BLaER1 treated with 17β-estradiol and CSF1 and Interleukin-3, amounts not matched to agents 10 nM and 100 nM (cell line): ENCODE measurements around the gene IL17REL.

Experiments used
- H3K27ac ChIP-seq, 11 experiments: shearing (Covaris generic); formaldehyde crosslinking; 2 replicates each; pipeline ENCODE4 v1.8.1; 2022
- H3K27me3 ChIP-seq, 11 experiments: shearing (Covaris generic); formaldehyde crosslinking; 2 replicates each; pipeline ENCODE4 v1.8.1; 2022
- H3K36me3 ChIP-seq, 11 experiments: shearing (Covaris generic); formaldehyde crosslinking; 2 replicates each; pipeline ENCODE4 v1.8.1; 2022
- H3K4me1 ChIP-seq, 10 experiments: shearing (Covaris generic); formaldehyde crosslinking; 2 replicates each; pipeline ENCODE4 v1.8.1; 2022
- H3K4me2 ChIP-seq, 11 experiments: shearing (Covaris generic); formaldehyde crosslinking; 2 replicates each; pipeline ENCODE4 v1.8.1; 2022
- H3K4me3 ChIP-seq, 10 experiments: shearing (Covaris generic); formaldehyde crosslinking; 2 replicates each; pipeline ENCODE4 v1.8.1; 2022
- H3K9ac ChIP-seq, 11 experiments: shearing (Covaris generic); formaldehyde crosslinking; 2 replicates each; pipeline ENCODE4 v1.8.1; 2022
- H3K9me3 ChIP-seq, 11 experiments: shearing (Covaris generic); formaldehyde crosslinking; replicated peaks in 1 of 11; 2 replicates each; pipeline ENCODE4 v1.8.1; 2022
- H4K20me1 ChIP-seq, 11 experiments: shearing (Covaris generic); formaldehyde crosslinking; 2 replicates each; pipeline ENCODE4 v1.8.1; 2022
- Cebpa-rat ChIP-seq, 11 experiments: shearing (Covaris generic); IDR thresholded peaks; 2 replicates each; pipeline ENCODE4 v1.8.1; 2022

Gene IL17REL

DNA sequence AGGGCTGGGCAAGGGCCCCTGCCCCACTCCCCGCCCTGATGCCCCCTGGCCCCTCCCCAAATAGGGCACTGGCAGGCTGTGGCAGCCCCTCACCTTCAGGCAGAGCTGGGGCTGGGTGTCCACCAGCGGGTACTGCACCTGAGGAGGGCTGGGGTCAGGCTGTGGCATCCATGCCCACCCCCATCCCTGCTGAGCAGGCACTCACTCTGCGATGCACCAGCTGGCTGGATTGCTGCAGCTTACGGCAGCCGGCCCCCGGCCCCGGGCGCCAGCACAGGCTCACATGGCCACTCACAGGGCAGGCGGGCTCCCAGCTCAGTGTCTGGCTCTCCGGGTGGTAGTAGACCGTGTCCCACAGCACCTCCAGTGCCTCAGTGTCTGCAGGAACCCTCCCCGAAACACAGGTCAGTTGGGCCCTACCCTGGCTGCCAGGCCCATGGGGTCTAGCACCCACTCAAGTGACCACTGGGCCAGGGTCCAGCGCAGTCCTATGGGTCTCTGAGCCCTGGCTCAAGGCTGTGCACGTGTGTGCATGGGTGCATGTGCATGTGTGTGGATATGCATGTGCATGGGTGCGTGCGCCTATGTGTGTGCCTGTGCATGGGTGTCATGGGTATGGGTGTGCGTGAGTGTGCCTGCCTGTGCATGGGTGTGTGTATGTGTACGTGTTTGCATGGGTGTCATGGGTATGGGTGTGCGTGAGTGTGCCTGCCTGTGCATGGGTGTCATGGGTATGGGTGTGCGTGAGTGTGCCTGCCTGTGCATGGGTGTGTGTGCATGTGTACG, 14.4 kb downstream of the IL17REL start:
- Histone ChIP-seq H3K27me3 (peaks cover 0 to 3% (median 0%) of the 10 kb centered on the region in 11 experiments; a peak in 1 of 22 replicates), H3K4me2 (no peak overlapping the region), H3K4me3 (no peak overlapping the region), H3K9ac (no peak overlapping the region), H3K36me3 (no peaks in the 10 kb centered on the region), H3K9me3 (no peaks in the 10 kb centered on the region), H3K27ac (no peak overlapping the region), H4K20me1 (no peaks in the 10 kb centered on the region; a peak in 1 of 22 replicates), H3K4me1 (peaks cover 0 to 12% (median 2%) of the 10 kb centered on the region in 10 experiments; a peak in 8 of 20 replicates)
- TF ChIP-seq Cebpa-rat (IDR thresholded peaks at IDR 0.05): no peak

GRCh38 chr22:49997251-49997599, 15.3 kb downstream of the IL17REL start:
- Histone ChIP-seq H3K36me3 (no peaks in the 10 kb centered on the region), H3K4me2 (no peak overlapping the region), H3K4me1 (peaks cover 0 to 15% (median 2%) of the 10 kb centered on the region in 10 experiments; a peak in 8 of 20 replicates), H3K9ac (no peak overlapping the region), H3K9me3 (peaks cover 0 to 2% (median under 1%) of the 10 kb centered on the region in 11 experiments; a peak in 10 of 22 replicates), H3K4me3 (no peak overlapping the region), H4K20me1 (no peaks in the 10 kb centered on the region; a peak in 1 of 22 replicates), H3K27ac (no peak overlapping the region), H3K27me3 (peaks cover 0 to 3% (median 0%) of the 10 kb centered on the region in 11 experiments; a peak in 1 of 22 replicates)
- no peak for TF ChIP-seq Cebpa-rat (IDR thresholded peaks at IDR 0.05)

- no peak overlapping the region for H3K4me2 ChIP-seq
Observed at GRCh38 chr22:49996518-49997250, 15.9 kb downstream of the IL17REL start.

DNA sequence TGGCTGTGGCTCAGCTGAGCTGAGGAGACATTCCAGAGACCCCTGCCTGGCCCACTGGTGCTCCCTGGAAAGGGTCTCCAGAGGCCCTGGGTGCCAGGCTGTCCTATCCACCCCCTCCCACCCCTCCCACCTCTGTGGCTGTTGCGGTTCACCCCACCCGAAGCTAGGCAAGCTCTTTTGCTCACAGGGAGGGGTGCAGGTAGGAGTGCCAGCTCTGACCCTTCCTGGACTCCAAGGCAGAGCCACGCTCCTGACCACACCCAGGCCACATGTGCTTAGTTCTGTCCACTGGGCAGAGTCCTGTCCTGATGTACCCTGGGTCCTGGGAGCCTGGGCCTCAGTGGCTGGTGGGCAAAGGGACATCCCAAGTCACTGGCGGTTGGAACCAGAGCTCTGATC, 16.4 kb downstream of the IL17REL start:
- peaks cover 0 to 10% (median 2%) of the 10 kb centered on the region in 10 experiments; a peak in 7 of 20 replicates for H3K4me1 ChIP-seq
- H4K20me1 ChIP-seq: no peaks in the 10 kb centered on the region; a peak in 1 of 22 replicates
- H3K27ac ChIP-seq: no peak overlapping the region
- H3K9ac ChIP-seq: no peak overlapping the region; a peak in 1 of 22 replicates
- H3K4me3 ChIP-seq: no peak overlapping the region
- peaks cover 0 to 3% (median 0%) of the 10 kb centered on the region in 11 experiments; a peak in 1 of 22 replicates for H3K27me3 ChIP-seq
- peaks cover 11 to 13% (median 12%) of the 10 kb centered on the region in 11 experiments for H3K9me3 ChIP-seq
- TF ChIP-seq Cebpa-rat (IDR thresholded peaks at IDR 0.05): no peak
- no peaks in the 10 kb centered on the region for H3K36me3 ChIP-seq
- no peak overlapping the region for H3K4me2 ChIP-seq

More at GRCh38 chr22:49996518-49997250, 15.9 kb downstream of the IL17REL start:
- peaks cover 0 to 3% (median 0%) of the 10 kb centered on the region in 11 experiments; a peak in 1 of 22 replicates for H3K27me3 ChIP-seq
- no peaks in the 10 kb centered on the region; a peak in 1 of 22 replicates for H4K20me1 ChIP-seq
- H3K9me3 ChIP-seq: peaks cover 5 to 8% (median 6%) of the 10 kb centered on the region in 11 experiments; a peak in 19 of 22 replicates
- no peak for TF ChIP-seq Cebpa-rat (IDR thresholded peaks at IDR 0.05)
- no peak overlapping the region for H3K4me3 ChIP-seq
- no peak overlapping the region; a peak in 1 of 22 replicates for H3K9ac ChIP-seq
- H3K27ac ChIP-seq: no peak overlapping the region
- peaks cover 0 to 12% (median 2%) of the 10 kb centered on the region in 10 experiments; a peak in 8 of 20 replicates for H3K4me1 ChIP-seq
- H3K36me3 ChIP-seq: no peaks in the 10 kb centered on the region

DNA sequence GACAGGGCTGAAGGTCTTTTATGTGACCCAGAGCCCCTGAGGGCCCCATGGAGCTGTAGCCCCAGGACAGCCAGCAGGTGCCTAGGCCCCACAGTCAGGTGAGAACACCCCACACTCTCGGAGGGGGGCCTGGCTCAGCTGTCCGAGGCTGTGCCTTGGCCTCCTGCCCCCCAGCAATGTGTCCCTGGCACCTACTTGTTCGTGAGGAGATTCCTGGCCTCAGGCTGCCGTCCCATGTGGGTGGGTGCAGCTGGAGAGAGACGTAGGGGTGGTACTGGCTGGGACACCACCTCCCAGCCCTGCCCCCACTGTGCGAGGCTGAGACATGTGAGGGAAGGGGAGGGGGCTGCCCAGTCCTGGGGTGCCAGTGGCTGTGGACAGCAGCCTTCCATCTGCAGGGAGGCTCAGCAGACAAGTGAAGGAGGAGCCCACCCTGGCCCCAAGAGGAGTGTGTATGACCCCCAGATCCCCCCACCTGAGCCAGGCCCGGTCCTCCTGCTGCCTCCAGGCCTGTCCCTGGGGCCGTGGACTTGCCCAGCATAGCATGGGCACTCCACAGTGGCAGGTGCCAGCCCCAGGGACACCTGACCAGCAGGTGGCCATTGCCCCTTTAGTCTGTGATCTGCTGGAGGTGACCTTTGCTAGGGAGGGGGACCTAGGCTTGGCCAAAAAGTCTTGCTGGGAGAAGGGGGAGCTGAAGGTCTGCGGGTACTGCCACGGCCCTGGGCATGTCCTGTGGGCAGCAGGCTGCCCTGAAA, 17.0 kb downstream of the IL17REL start:
- Histone ChIP-seq H3K36me3 (no peaks in the 10 kb centered on the region), H3K9me3 (peaks cover 17 to 19% (median 17%) of the 10 kb centered on the region in 11 experiments), H3K9ac (no peak overlapping the region), H3K4me3 (no peak overlapping the region), H3K27me3 (peaks cover 0 to 3% (median 0%) of the 10 kb centered on the region in 11 experiments; a peak in 1 of 22 replicates), H3K4me1 (peaks cover 0 to 10% (median 2%) of the 10 kb centered on the region in 10 experiments; a peak in 7 of 20 replicates), H3K4me2 (no peak overlapping the region), H4K20me1 (no peaks in the 10 kb centered on the region), H3K27ac (no peak overlapping the region)
- TF ChIP-seq Cebpa-rat (IDR thresholded peaks at IDR 0.05): no peak

DNA sequence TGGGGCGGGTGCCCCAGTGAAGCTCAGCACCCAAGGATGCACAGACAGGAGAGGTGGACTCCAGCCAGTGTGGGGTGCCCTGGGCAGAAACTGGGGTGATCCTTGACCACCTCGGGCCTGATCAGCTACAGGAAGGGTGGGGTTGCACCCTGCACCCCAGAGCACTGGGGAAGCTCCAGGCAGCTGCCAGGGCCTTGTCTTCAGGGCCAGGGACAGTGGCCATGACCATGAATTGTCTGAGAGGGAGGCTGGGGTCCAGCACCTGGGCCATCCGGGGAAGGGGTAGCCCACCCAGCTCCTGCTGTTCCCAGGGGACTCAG, 17.6 kb downstream of the IL17REL start:
- no peaks in the 10 kb centered on the region for H3K36me3 ChIP-seq
- peaks cover 22 to 25% (median 23%) of the 10 kb centered on the region in 11 experiments for H3K9me3 ChIP-seq
- no peak overlapping the region for H3K9ac ChIP-seq
- H4K20me1 ChIP-seq: no peaks in the 10 kb centered on the region
- no peak overlapping the region for H3K4me2 ChIP-seq
- H3K27me3 ChIP-seq: peaks cover 0 to 3% (median 0%) of the 10 kb centered on the region in 11 experiments; a peak in 1 of 22 replicates
- H3K27ac ChIP-seq: no peak overlapping the region
- H3K4me3 ChIP-seq: no peak overlapping the region
- peaks cover 0 to 10% (median 2%) of the 10 kb centered on the region in 10 experiments; a peak in 7 of 20 replicates for H3K4me1 ChIP-seq
- no peak for TF ChIP-seq Cebpa-rat (IDR thresholded peaks at IDR 0.05)

DNA sequence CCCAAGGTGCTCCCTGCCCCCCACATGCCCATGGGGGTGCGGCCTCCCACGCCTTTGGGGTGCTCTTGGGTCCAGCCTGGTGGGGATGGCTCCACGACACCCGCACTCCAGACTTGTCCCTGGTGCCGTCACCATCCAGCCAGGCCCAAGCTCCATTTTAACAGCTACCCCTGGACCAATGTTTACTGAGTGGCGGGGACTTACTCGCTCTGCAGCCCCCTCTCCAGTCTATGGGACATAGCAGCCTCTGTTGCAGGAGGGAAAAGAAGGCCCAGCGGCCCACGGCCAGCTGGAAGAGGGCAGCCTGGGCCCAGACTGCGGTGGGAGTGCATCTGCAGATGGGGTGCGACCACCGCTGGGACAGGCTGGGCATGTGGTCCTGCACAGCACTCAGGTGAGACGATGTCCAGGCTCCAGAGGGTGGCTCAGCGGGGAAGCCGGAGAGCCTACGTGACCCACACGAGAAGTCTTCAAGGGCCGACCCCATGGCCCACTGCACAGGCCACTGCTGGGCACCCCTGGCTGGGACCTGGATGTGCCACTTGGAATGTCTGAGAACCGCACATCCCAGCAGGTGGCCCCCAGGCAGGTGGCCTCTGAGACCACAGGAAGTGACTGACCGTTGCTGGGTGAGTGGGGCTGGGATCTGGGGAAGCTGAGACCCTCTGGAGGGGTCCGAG, 18.1 kb downstream of the IL17REL start:
- peaks cover 26 to 30% (median 27%) of the 10 kb centered on the region in 11 experiments for H3K9me3 ChIP-seq
- no peaks in the 10 kb centered on the region for H4K20me1 ChIP-seq
- H3K4me1 ChIP-seq: peaks cover 0 to 10% (median 2%) of the 10 kb centered on the region in 10 experiments; a peak in 7 of 20 replicates
- no peak for TF ChIP-seq Cebpa-rat (IDR thresholded peaks at IDR 0.05)
- no peaks in the 10 kb centered on the region for H3K27me3 ChIP-seq
- no peak overlapping the region for H3K4me3 ChIP-seq
- H3K36me3 ChIP-seq: no peaks in the 10 kb centered on the region
- H3K9ac ChIP-seq: no peak overlapping the region
- H3K4me2 ChIP-seq: no peak overlapping the region
- H3K27ac ChIP-seq: no peak overlapping the region

DNA sequence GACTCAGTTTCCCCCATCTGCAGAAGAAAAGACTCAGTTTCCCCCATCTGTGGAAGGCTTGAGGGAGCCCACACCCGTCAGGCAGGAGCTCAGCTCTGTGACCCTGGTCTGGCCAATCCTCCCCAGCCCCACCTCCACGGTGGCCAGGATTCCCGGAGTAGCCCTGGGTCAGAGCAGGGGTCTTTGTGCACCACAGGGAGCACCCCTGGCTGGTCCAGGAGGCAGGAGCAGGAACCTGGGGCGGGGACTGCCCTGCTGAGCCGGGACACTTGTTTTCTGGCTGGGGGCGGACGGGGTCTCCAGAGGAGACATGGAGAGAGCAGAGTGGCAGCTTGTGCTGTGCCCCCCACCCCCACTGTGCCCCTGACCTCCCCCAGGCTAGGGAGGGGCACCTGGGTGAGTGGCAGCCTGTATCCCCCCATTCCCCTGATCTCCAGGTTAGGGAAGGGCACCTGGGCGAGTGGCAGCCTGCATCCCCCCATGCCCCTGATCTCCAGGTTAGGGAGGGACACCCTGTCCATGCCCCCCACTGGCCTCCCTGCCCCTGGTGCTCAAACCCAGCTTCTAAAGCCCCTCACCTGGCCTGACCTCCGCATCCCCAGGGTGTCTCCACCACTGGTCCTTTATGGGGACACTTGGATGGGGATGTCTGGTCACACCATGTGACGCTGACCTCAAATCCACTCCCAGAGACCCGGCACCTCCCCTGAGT, 18.8 kb downstream of the IL17REL start:
- Histone ChIP-seq H3K27ac (no peak overlapping the region), H3K9ac (no peak overlapping the region), H3K36me3 (no peaks in the 10 kb centered on the region), H3K4me2 (peak overlapping the region in 6 of 11 experiments; percentile 9 to 46 (median 30); a peak in 5 of 22 replicates), H3K4me1 (peaks cover 0 to 10% (median 2%) of the 10 kb centered on the region in 10 experiments; a peak in 7 of 20 replicates), H3K4me3 (no peak overlapping the region), H3K27me3 (no peaks in the 10 kb centered on the region), H4K20me1 (no peaks in the 10 kb centered on the region), H3K9me3 (peaks cover 31 to 37% (median 33%) of the 10 kb centered on the region in 11 experiments)
- no peak for TF ChIP-seq Cebpa-rat (IDR thresholded peaks at IDR 0.05)
